HepG2 (cell line): ENCODE data around the gene ZNF212. TPM values are rescaled to one million over a fixed set of nuclear protein-coding genes. Genes with fewer than 3 reads are reported as not detected.
A peak's percentile ranks its signal among the peaks of the same experiment; 100 is the strongest.
"Not testable (repeated sequence)": the region's sequence is repeated elsewhere in the genome, so short reads cannot be mapped to it uniquely, and the experiment has no call there.

Experiments used
- ATAC-seq: fragments of 200-7000 bp; cut with Tn5 transposase; 3 replicates; pipeline ENCODE4 v1.9.1; 2020; ENCODE audit warnings: mild to moderate bottlenecking, moderate library complexity
- BruUV-seq: library from RNA; stranded (reverse); fragments of 400-500 nt; replicated peaks from 2 replicates; lab custom pipeline; 2021; lab: Mats Ljungman, UMichigan
- CTCF ChIA-PET: fragments of 300-600 bp; formaldehyde crosslinking; extraction: SDS; loops from one replicate; lab custom pipeline; 2021; ENCODE audit warnings: low total read pairs, inconsistent platforms, low intra/inter-chr PET ratio; lab: Yijun Ruan, JAX
- POLR2A ChIA-PET: fragments of 350-600 bp; sonication (Branson Sonifier 250); formaldehyde crosslinking; loops from one replicate; lab custom pipeline; 2020; ENCODE audit warnings: antibody characterized with exemption, inconsistent platforms; lab: Yijun Ruan, JAX
- DNase-seq: peaks from one replicate; pipeline ENCODE4 v3.0.0-alpha.2; 2015; ENCODE audit warnings: low spot score
- FAIRE-seq: peaks from 3 replicates; lab custom pipeline; 2011; peaks lifted over from hg19 to GRCh38; lab: Jason Lieb, UNC
- H2AFZ ChIP-seq: one replicate; pipeline ENCODE4 v1.6.1; 2011; ENCODE audit warnings: low read length, inconsistent platforms
- H3K27ac ChIP-seq: fragments of 300-600 bp; 3 replicates; pipeline ENCODE4 v1.8.0; 2011; ENCODE audit warnings: mixed run types, mild to moderate bottlenecking, mixed read lengths, low read length, inconsistent platforms; ENCODE audit not compliant: insufficient read depth; ENCODE audit errors: extremely low read length
- H3K27me3 ChIP-seq, 2 experiments: fragments of 200-600 bp in 1 of 2; 2 replicates in 1 of 2; 3 replicates in 1 of 2; pipeline versions ENCODE4 v1.6.0 to v1.8.0; 2011; ENCODE audit warnings: low read length in 2 of 2, mild to moderate bottlenecking in 2 of 2, moderate library complexity in 2 of 2, inconsistent platforms in 1 of 2; ENCODE audit not compliant: insufficient read depth in 2 of 2, control insufficient read depth in 1 of 2
- H3K36me3 ChIP-seq, 2 experiments: fragments of 200-600 bp in 1 of 2; replicated peaks in 1 of 2; 2 replicates in 1 of 2; 3 replicates in 1 of 2; pipeline versions ENCODE4 v1.5.1 to v1.8.0; 2011; ENCODE audit warnings: low read length in 2 of 2, inconsistent platforms in 1 of 2; ENCODE audit not compliant: insufficient read depth in 2 of 2, control insufficient read depth in 1 of 2
- H3K4me1 ChIP-seq: 2 replicates; pipeline ENCODE4 v1.5.1; 2012; ENCODE audit warnings: low read length, inconsistent platforms; ENCODE audit not compliant: insufficient read depth
- H3K4me2 ChIP-seq: 2 replicates; pipeline ENCODE4 v1.6.0; 2011; ENCODE audit warnings: low read depth, low read length, inconsistent platforms
- H3K4me3 ChIP-seq, 3 experiments: fragments of 200-600 bp in 1 of 3; sonication (generic), shearing (Covaris generic) in 1 of 3; replicated peaks in 1 of 3; 2 replicates each; pipeline ENCODE4 v1.5.1; 2011 to 2016; ENCODE audit warnings: low read length in 3 of 3, inconsistent platforms in 2 of 3, low read depth in 2 of 3, mild to moderate bottlenecking in 2 of 3, control low read depth in 1 of 3, mixed read lengths in 1 of 3; ENCODE audit not compliant: insufficient read depth in 1 of 3
- H3K79me2 ChIP-seq: one replicate; pipeline ENCODE4 v1.6.1; 2011; ENCODE audit warnings: low read length, inconsistent platforms; ENCODE audit not compliant: insufficient read depth
- H3K9ac ChIP-seq: 2 replicates; pipeline ENCODE4 v1.6.0; 2011; ENCODE audit warnings: mild to moderate bottlenecking, low read depth, low read length, inconsistent platforms; ENCODE audit not compliant: insufficient read depth
- H3K9me3 ChIP-seq: 2 replicates; pipeline ENCODE4 v1.5.1; 2012; ENCODE audit warnings: mild to moderate bottlenecking, low read length
- H4K20me1 ChIP-seq: 2 replicates; pipeline ENCODE4 v1.6.0; 2011; ENCODE audit warnings: inconsistent platforms, mild to moderate bottlenecking, low read length, moderate library complexity; ENCODE audit not compliant: insufficient read depth
- BCLAF1 ChIP-seq: fragments of 450-650 bp; IDR thresholded peaks from 2 replicates; pipeline ENCODE4 v1.6.1; 2017; ENCODE audit warnings: mild to moderate bottlenecking
- RFX5 ChIP-seq: IDR thresholded peaks from 2 replicates; pipeline ENCODE4 v1.6.1; 2011; ENCODE audit warnings: low read depth, low read length, improper control_type of control experiment
- ZNF281 ChIP-seq: sonication (generic); formaldehyde crosslinking; IDR thresholded peaks from 2 replicates; pipeline ENCODE4 v1.4.0; 2020; ENCODE audit warnings: missing genetic modification reagents, borderline replicate concordance
- ZNF615 ChIP-seq: sonication (generic); formaldehyde crosslinking; IDR thresholded peaks from 2 replicates; pipeline ENCODE4 v1.5.0; 2020; ENCODE audit warnings: mild to moderate bottlenecking, missing genetic modification reagents, borderline replicate concordance
- ZNF776 ChIP-seq: sonication (generic); formaldehyde crosslinking; IDR thresholded peaks from 2 replicates; pipeline ENCODE4 v1.4.0; 2020; ENCODE audit warnings: mild to moderate bottlenecking, missing genetic modification reagents
- ZUFSP ChIP-seq: sonication (generic); formaldehyde crosslinking; IDR thresholded peaks from 2 replicates; pipeline ENCODE4 v1.9.0; 2021; ENCODE audit warnings: missing genetic modification reagents, mild to moderate bottlenecking, borderline replicate concordance
- WGBS: methylation state at CpG from one replicate; pipeline ENCODE4 v1.1.6; 2017; ENCODE audit warnings: low lambda C conversion rate; 5-methylcytosine and 5-hydroxymethylcytosine counted together
- in situ Hi-C: cut with HindIII; loops from 2 replicates; pipeline ENCODE4 v1.10.0; 2017; ENCODE audit warnings: low pct_unique_long_range_greater_than_20kb; ENCODE audit not compliant: extremely low pct_ligation_motif_present
- intact Hi-C: fragments of 100-400 bp; cut with micrococcal nuclease; formaldehyde crosslinking; loops from one replicate; pipeline ENCODE4 v1.10.0; 2022; ENCODE audit not compliant: unreplicated experiment
- polyA plus RNA-seq, 8 experiments: library from polyadenylated mRNA; depleted of rRNA in 3 of 8; stranded (reverse) in 7 of 8; unstranded in 1 of 8; fragments of >200 nt; fragmentation: Illumina TruSeq in 4 of 8; extraction: Trizol in 4 of 8; gene quantifications; 2 replicates each; pipeline versions ENCODE4 v1.2.1 to v1.2.3, GENCODE V29; 2011 to 2016; ENCODE audit warnings: low read depth in 4 of 8, missing spikeins in 1 of 8, mixed read lengths in 1 of 8; ENCODE audit not compliant: insufficient read depth in 1 of 8
- total RNA-seq, 5 experiments: library from RNA; depleted of rRNA; stranded (reverse); fragments of >200 nt; fragmentation: Illumina TruSeq; extraction: Trizol; gene quantifications; 2 replicates each; pipeline ENCODE4 v1.2.3, GENCODE V29; 2016; ENCODE audit warnings: low read depth in 1 of 5

The ZNF212 gene
- total and polyA plus RNA-seq, 2 of the 13 experiments (the other 11 are each of a cell fraction or from before 2014, with no cell fraction given) = 2.6 to 3.8 TPM

GRCh38 chr7:149232362-149232761 is 7.1 kb upstream of the ZNF212 start (continued):
- no peak for TF ChIP-seq BCLAF1

- intact Hi-C loops, H3K79me2 ChIP-seq, in situ Hi-C loops, BruUV-seq, FAIRE-seq, H2AFZ ChIP-seq, H3K9ac ChIP-seq, CTCF ChIA-PET, H3K9me3 ChIP-seq, H3K4me3 ChIP-seq, POLR2A ChIA-PET, DNase-seq, H3K27ac ChIP-seq, H3K4me2 ChIP-seq, H3K36me3 ChIP-seq, H3K27me3 ChIP-seq, H4K20me1 ChIP-seq: not testable (repeated sequence)
- WGBS = 7% methylated on average over 7 of the region's 7 CpGs
- ATAC-seq = 0 out of 3 replicates have a peak, but pooled peaks have one; percentile 6
- peaks cover 15% of the 10 kb centered on the region for H3K4me1 ChIP-seq
Measured at GRCh38 chr7:149233655-149234204, 5.7 kb upstream of the ZNF212 start.

- Histone ChIP-seq H3K4me3 (no peak overlapping the region), H3K9me3 (no peaks in the 10 kb centered on the region), H3K79me2 (peaks cover 20% of the 10 kb centered on the region), H3K27ac (no peak overlapping the region), H3K9ac (no peak overlapping the region), H3K4me1 (peaks cover 42% of the 10 kb centered on the region), H2AFZ (no peak overlapping the region), H4K20me1 (peaks cover 4% of the 10 kb centered on the region; the same call in 1 of the 2 replicates), H3K4me2 (peak overlapping the region; percentile 26; the same call in 1 of the 2 replicates), H3K36me3 (no peaks in the 10 kb centered on the region), H3K27me3 (peaks cover 0 to 1% of the 10 kb centered on the region in 2 experiments; a peak in 1 of 5 replicates)
- intact Hi-C loops = loop anchor here (5.0 kb wide), 1 partner anchor 40 kb away; the partner anchor contains the start of gene ZNF282
- CTCF ChIA-PET = no interaction called here
- FAIRE-seq (no peak), ATAC-seq (no peak), DNase-seq (no peak)
- in situ Hi-C loops = no loop called here
- 21% methylated on average over 7 of the region's 7 CpGs for WGBS
- BruUV-seq = no TSS peak
- POLR2A ChIA-PET = no interaction called here
- TF ChIP-seq ZNF776 (CRISPR knock-in tag) (no peak), ZNF615 (CRISPR knock-in tag) (no peak), ZUFSP (CRISPR knock-in tag) (no peak), ZNF281 (CRISPR knock-in tag) (no peak), RFX5 (peak; percentile 95)
Measured at GRCh38 chr7:149237502-149237901, 1.9 kb upstream of the ZNF212 start.
